AG08396 (cell line): ENCODE measurements around the gene UPF3A.
"Not testable (repeated sequence)": the region's sequence is repeated elsewhere in the genome, so short reads cannot be mapped to it uniquely, and the experiment has no call there.

Experiments used
- DNase-seq: peaks from one replicate; pipeline ENCODE4 v3.0.0; 2012; ENCODE audit warnings: low spot score, mixed read lengths

UPF3A gene

GRCh38 chr13:114304346-114305034 lies 23.1 kb downstream of the UPF3A start:
- DNase-seq, result no peak

GRCh38 chr13:114309086-114309485 lies 27.7 kb downstream of the UPF3A start:
- DNase-seq, result no peak

- DNase-seq, result no peak
Measured at GRCh38 chr13:114309806-114310410, 28.5 kb downstream of the UPF3A start.

GRCh38 chr13:114310956-114311355 lies 29.6 kb downstream of the UPF3A start:
- DNase-seq, result no peak

- no peak for DNase-seq
Measured at GRCh38 chr13:114311387-114311786, 30.0 kb downstream of the UPF3A start.

- no peak for DNase-seq
Measured at GRCh38 chr13:114311908-114312307, 30.5 kb downstream of the UPF3A start.

- no peak for DNase-seq
Measured at GRCh38 chr13:114313061-114313860, 31.9 kb downstream of the UPF3A start.

GRCh38 chr13:114314074-114314912 lies 32.9 kb downstream of the UPF3A start, which contains the start of gene CHAMP1:
Gene CHAMP1, plus strand, starts transcription at chr13:114314503. Its CDS starts 9,340 bp downstream, at chr13:114323843.
- peak; percentile 98 for DNase-seq

GRCh38 chr13:114315074-114315785 lies 33.8 kb downstream of the UPF3A start:
- DNase-seq, result no peak

GRCh38 chr13:114318624-114319023 lies 37.2 kb downstream of the UPF3A start:
- DNase-seq, result no peak

- DNase-seq, result peak; percentile 73
Measured at GRCh38 chr13:114319441-114319913, 38.1 kb downstream of the UPF3A start.

- DNase-seq, result no peak
Measured at GRCh38 chr13:114320065-114320464, 38.7 kb downstream of the UPF3A start.

GRCh38 chr13:114321256-114321655 lies 39.9 kb downstream of the UPF3A start:
- DNase-seq, result no peak

GRCh38 chr13:114323349-114323748 lies 41.9 kb downstream of the UPF3A start:
- no peak for DNase-seq

GRCh38 chr13:114324334-114324733 lies 42.9 kb downstream of the UPF3A start:
- DNase-seq, result no peak

GRCh38 chr13:114325729-114326128 lies 44.3 kb downstream of the UPF3A start:
- DNase-seq, result no peak

- DNase-seq, result no peak
Measured at GRCh38 chr13:114328034-114328433, 46.6 kb downstream of the UPF3A start.

- no peak for DNase-seq
Measured at GRCh38 chr13:114328595-114328994, 47.2 kb downstream of the UPF3A start.

GRCh38 chr13:114330086-114330485 lies 48.7 kb downstream of the UPF3A start:
- no peak for DNase-seq

- DNase-seq, result not testable (repeated sequence)
Measured at GRCh38 chr13:114333881-114334280, 52.5 kb downstream of the UPF3A start.
